NCI-H2227 (cell line): ENCODE data around the gene HOXA6.
A peak's percentile ranks its signal among the peaks of the same experiment; 100 is the strongest.

Experiments used
- DNase-seq: peaks from one replicate; lab custom pipeline; 2025; ENCODE audit not compliant: unreplicated experiment; lab: John Stamatoyannopoulos, UW

The HOXA6 gene

GRCh38 chr7:27111751-27112277 is 35.8 kb downstream of the HOXA6 start:
- DNase-seq: no peak

GRCh38 chr7:27111042-27111750 is 36.4 kb downstream of the HOXA6 start:
- no peak for DNase-seq

- no peak for DNase-seq
Observed at GRCh38 chr7:27110186-27111031, 37.2 kb downstream of the HOXA6 start.

- no peak for DNase-seq
Observed at GRCh38 chr7:27109466-27110185, 37.9 kb downstream of the HOXA6 start.

GRCh38 chr7:27108390-27109127 is 39.0 kb downstream of the HOXA6 start:
- DNase-seq: no peak

GRCh38 chr7:27107391-27108381 is 39.9 kb downstream of the HOXA6 start:
- DNase-seq: no peak

- no peak for DNase-seq
Observed at GRCh38 chr7:27106901-27107240, 40.7 kb downstream of the HOXA6 start.

GRCh38 chr7:27106181-27106900 is 41.2 kb downstream of the HOXA6 start:
- DNase-seq: peak; percentile 16

GRCh38 chr7:27105301-27106031 is 42.1 kb downstream of the HOXA6 start:
- DNase-seq: no peak

GRCh38 chr7:27104341-27105058 is 43.1 kb downstream of the HOXA6 start:
- no peak for DNase-seq

GRCh38 chr7:27103489-27104226 is 43.9 kb downstream of the HOXA6 start:
- DNase-seq: no peak

GRCh38 chr7:27102581-27103442 is 44.8 kb downstream of the HOXA6 start, which contains the start of gene HOXA2:
Gene HOXA2 (minus strand): TSS chr7:27102683. CDS start chr7:27102500, 183 bp downstream.
- DNase-seq: no peak

- no peak for DNase-seq
Observed at GRCh38 chr7:27101957-27102580, 45.5 kb downstream of the HOXA6 start.

- no peak for DNase-seq
Observed at GRCh38 chr7:27101171-27101956, 46.2 kb downstream of the HOXA6 start.

- no peak for DNase-seq
Observed at GRCh38 chr7:27100694-27101170, 46.8 kb downstream of the HOXA6 start.
